WTC11 (cell line): ENCODE measurements around the gene CPAMD8. TPM values are rescaled to one million over a fixed set of nuclear protein-coding genes. Genes with fewer than 3 reads are reported as not detected.

Source experiments
- ATAC-seq: fragments of 200-7000 bp; cut with Tn5 transposase; 2 replicates; pipeline ENCODE4 v1.10.0; 2021; ENCODE audit warnings: mild to moderate bottlenecking, moderate library complexity
- CTCF ChIA-PET: fragments of 300-600 bp; sonication (Branson Sonifier 250); formaldehyde crosslinking; loops from one replicate; lab custom pipeline; 2021; ENCODE audit warnings: antibody characterized with exemption; lab: Charles Lee
- POLR2A ChIA-PET: fragments of 350-600 bp; sonication (Branson Sonifier 250); formaldehyde crosslinking; loops from one replicate; lab custom pipeline; 2021; ENCODE audit warnings: antibody characterized with exemption; lab: Charles Lee
- DNase-seq: peaks from one replicate; pipeline ENCODE4 v3.0.0; 2021; ENCODE audit warnings: low spot score
- H3K27ac Mint-ChIP-seq: 2 replicates; pipeline ENCODE4 v1.8.0; 2021; ENCODE audit warnings: mixed read lengths
- H3K27me3 Mint-ChIP-seq: 2 replicates; pipeline ENCODE4 v1.8.0; 2021; ENCODE audit warnings: low read depth, mild to moderate bottlenecking, moderate library complexity, mixed read lengths
- H3K36me3 Mint-ChIP-seq: 2 replicates; pipeline ENCODE4 v1.8.0; 2021; ENCODE audit warnings: mixed read lengths
- H3K4me1 Mint-ChIP-seq: 2 replicates; pipeline ENCODE4 v1.8.0; 2022; ENCODE audit warnings: mixed read lengths
- H3K4me3 Mint-ChIP-seq: 2 replicates; pipeline ENCODE4 v1.8.0; 2021; ENCODE audit warnings: mild to moderate bottlenecking, moderate library complexity, mixed read lengths
- H3K9me3 Mint-ChIP-seq: 2 replicates; pipeline ENCODE4 v1.8.0; 2021; ENCODE audit warnings: mixed read lengths
- ELF4 ChIP-seq: sonication (generic); formaldehyde crosslinking; IDR thresholded peaks from 2 replicates; pipeline ENCODE4 v1.8.1; 2022; ENCODE audit warnings: low read depth, mild to moderate bottlenecking, moderate library complexity, missing genetic modification reagents
- FOXJ3 ChIP-seq: sonication (generic); formaldehyde crosslinking; IDR thresholded peaks from 2 replicates; pipeline ENCODE4 v1.9.0; 2021; ENCODE audit warnings: missing genetic modification reagents, mild to moderate bottlenecking, borderline replicate concordance
- FOXK1 ChIP-seq: sonication (generic); formaldehyde crosslinking; IDR thresholded peaks from 2 replicates; pipeline ENCODE4 v1.8.0; 2022; ENCODE audit warnings: mild to moderate bottlenecking, moderate library complexity, missing genetic modification reagents
- GABPB1 ChIP-seq: sonication (generic); formaldehyde crosslinking; IDR thresholded peaks from 2 replicates; pipeline ENCODE4 v1.8.1; 2023; ENCODE audit warnings: mild to moderate bottlenecking, missing genetic modification reagents
- GRHL2 ChIP-seq: fragments of 250-450 bp; sonication (Bioruptor Pico); IDR thresholded peaks from 2 replicates; pipeline ENCODE4 v1.8.0; 2022; ENCODE audit warnings: mild to moderate bottlenecking, moderate library complexity; ENCODE audit not compliant: insufficient replicate concordance, severe bottlenecking
- GTF2I ChIP-seq: fragments of 250-450 bp; sonication (Bioruptor Pico); conservative IDR thresholded peaks from 2 replicates; pipeline ENCODE4 v1.4.0; 2021; ENCODE audit warnings: mild to moderate bottlenecking
- HMGA2 ChIP-seq: fragments of 250-450 bp; sonication (Bioruptor Pico); IDR thresholded peaks from 2 replicates; pipeline ENCODE4 v1.4.0; 2021; ENCODE audit warnings: mild to moderate bottlenecking, moderate library complexity
- JUN ChIP-seq: sonication (generic); formaldehyde crosslinking; IDR thresholded peaks from 2 replicates; pipeline ENCODE4 v1.8.0; 2023; ENCODE audit warnings: mild to moderate bottlenecking, missing genetic modification reagents
- KAT7 ChIP-seq: sonication (generic); formaldehyde crosslinking; IDR thresholded peaks from 2 replicates; pipeline ENCODE4 v1.8.1; 2023; ENCODE audit warnings: missing genetic modification reagents, mild to moderate bottlenecking, borderline replicate concordance
- MXD4 ChIP-seq: fragments of 250-450 bp; sonication (Bioruptor Pico); IDR thresholded peaks from 2 replicates; pipeline ENCODE4 v1.8.0; 2021; ENCODE audit warnings: mild to moderate bottlenecking, moderate library complexity, borderline replicate concordance
- MYBL2 ChIP-seq: sonication (generic); formaldehyde crosslinking; IDR thresholded peaks from 2 replicates; pipeline ENCODE4 v1.8.1; 2023; ENCODE audit warnings: mild to moderate bottlenecking, moderate library complexity, missing genetic modification reagents
- NFYB ChIP-seq: sonication (generic); formaldehyde crosslinking; conservative IDR thresholded peaks from 2 replicates; pipeline ENCODE4 v1.8.0; 2022; ENCODE audit warnings: low read depth, missing genetic modification reagents
- NR1H2 ChIP-seq: sonication (generic); formaldehyde crosslinking; IDR thresholded peaks from 2 replicates; pipeline ENCODE4 v1.9.0; 2021; ENCODE audit warnings: mild to moderate bottlenecking, moderate library complexity, missing genetic modification reagents
- NR3C1 ChIP-seq: sonication (generic); formaldehyde crosslinking; conservative IDR thresholded peaks from 2 replicates; pipeline ENCODE4 v1.8.1; 2023; ENCODE audit warnings: low read depth, mild to moderate bottlenecking, missing genetic modification reagents
- PREB ChIP-seq: sonication (generic); formaldehyde crosslinking; IDR thresholded peaks from 2 replicates; pipeline ENCODE4 v1.8.1; 2022; ENCODE audit warnings: mild to moderate bottlenecking, missing genetic modification reagents, moderate library complexity, borderline replicate concordance
- RORB ChIP-seq: fragments of 250-450 bp; sonication (Bioruptor Pico); IDR thresholded peaks from 2 replicates; pipeline ENCODE4 v1.9.0; 2021; ENCODE audit warnings: mild to moderate bottlenecking
- STAT6 ChIP-seq: sonication (generic); formaldehyde crosslinking; conservative IDR thresholded peaks from 2 replicates; pipeline ENCODE4 v1.8.1; 2023; ENCODE audit warnings: mild to moderate bottlenecking, low read depth, missing genetic modification reagents, moderate library complexity
- TEAD4 ChIP-seq: sonication (generic); formaldehyde crosslinking; IDR thresholded peaks from 2 replicates; pipeline ENCODE4 v1.8.0; 2022; ENCODE audit warnings: mild to moderate bottlenecking, missing genetic modification reagents
- ZNF281 ChIP-seq: sonication (generic); formaldehyde crosslinking; IDR thresholded peaks from 2 replicates; pipeline ENCODE4 v1.8.0; 2023; ENCODE audit warnings: mild to moderate bottlenecking, missing genetic modification reagents
- ZNF423 ChIP-seq: fragments of 250-450 bp; sonication (Bioruptor Pico); IDR thresholded peaks from 2 replicates; pipeline ENCODE4 v2.1.2; 2022; ENCODE audit warnings: mild to moderate bottlenecking, moderate library complexity
- total RNA-seq: library from RNA; stranded (reverse); gene quantifications from 3 replicates; pipeline ENCODE4 v1.2.3, GENCODE V29; 2021
- TF ChIP-seq, protein P1 (sequence below): sonication (generic); formaldehyde crosslinking; IDR thresholded peaks from 2 replicates; pipeline ENCODE4 v1.8.0; 2022; ENCODE audit warnings: mild to moderate bottlenecking, missing genetic modification reagents
- TF ChIP-seq, protein P2 (sequence below): sonication (generic); formaldehyde crosslinking; IDR thresholded peaks from 2 replicates; pipeline ENCODE4 v1.8.1; 2023; ENCODE audit warnings: mild to moderate bottlenecking, missing genetic modification reagents

Gene CPAMD8
- total RNA-seq, 1 experiment from 2014 or later: 6.9 TPM

GRCh38 chr19:16887353-16888265 lies 139.0 kb downstream of the CPAMD8 start (continued):
- no peak for TF ChIP-seq FOXK1 (CRISPR knock-in tag)

- ChIA-PET CTCF (interaction anchor here (0.7 to 1.2 kb wide), 2 partner anchors 26 to 172 kb away, joined by 3 to 5 read pairs; no protein-coding TSS in a partner anchor), POLR2A (no interaction called here)
- Mint-ChIP-seq H3K4me1 (no peaks in the 10 kb centered on the region), H3K4me3 (no peak overlapping the region), H3K36me3 (peaks cover 16% of the 10 kb centered on the region), H3K27ac (no peak overlapping the region), H3K27me3 (peaks cover 7% of the 10 kb centered on the region), H3K9me3 (peaks cover 15% of the 10 kb centered on the region)
- no peak for DNase-seq
- no peak for ATAC-seq
- no peak for TF ChIP-seq GRHL2 (CRISPR knock-in tag)
- TF ChIP-seq TEAD4 (CRISPR knock-in tag): no peak
- no peak for TF ChIP-seq JUN (CRISPR knock-in tag)
- TF ChIP-seq GTF2I (CRISPR knock-in tag): no peak
- TF ChIP-seq FOXJ3 (CRISPR knock-in tag): no peak
- TF ChIP-seq ZNF423 (CRISPR knock-in tag): no peak
- peak; percentile 97 for TF ChIP-seq GABPB1 (CRISPR knock-in tag)
- TF ChIP-seq, protein P1, sequence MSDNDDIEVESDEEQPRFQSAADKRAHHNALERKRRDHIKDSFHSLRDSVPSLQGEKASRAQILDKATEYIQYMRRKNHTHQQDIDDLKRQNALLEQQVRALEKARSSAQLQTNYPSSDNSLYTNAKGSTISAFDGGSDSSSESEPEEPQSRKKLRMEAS (CRISPR knock-in tag): no peak
- no peak for TF ChIP-seq NFYB (CRISPR knock-in tag)
These were observed 140.2 kb downstream of the CPAMD8 start for GRCh38 chr19:16886305-16886880.

GRCh38 chr19:16885166-16885565 lies 141.4 kb downstream of the CPAMD8 start:
- H3K4me1 Mint-ChIP-seq: no peaks in the 10 kb centered on the region
- ChIA-PET POLR2A (no interaction called here), CTCF (interaction anchor here (0.6 kb wide), 1 partner anchor 163 kb away, joined by 4 read pairs; no protein-coding TSS in a partner anchor)
- H3K36me3 Mint-ChIP-seq: peaks cover 27% of the 10 kb centered on the region
- peaks cover 24% of the 10 kb centered on the region for H3K9me3 Mint-ChIP-seq
- H3K27me3 Mint-ChIP-seq: peaks cover 7% of the 10 kb centered on the region
- no peak for TF ChIP-seq HMGA2 (CRISPR knock-in tag)
- TF ChIP-seq NR3C1 (CRISPR knock-in tag): no peak
- TF ChIP-seq RORB (CRISPR knock-in tag): no peak
- TF ChIP-seq FOXK1 (CRISPR knock-in tag): no peak
- DNase-seq (no peak), ATAC-seq (no peak)
- H3K27ac Mint-ChIP-seq: no peak overlapping the region
- H3K4me3 Mint-ChIP-seq: no peak overlapping the region

GRCh38 chr19:16883522-16883921 lies 143.1 kb downstream of the CPAMD8 start:
- no peak for ATAC-seq
- no peak overlapping the region for H3K4me3 Mint-ChIP-seq
- POLR2A ChIA-PET: no interaction called here
- TF ChIP-seq ZNF281 (no peak), NR1H2 (no peak), KAT7 (CRISPR knock-in tag) (no peak), PREB (CRISPR knock-in tag) (no peak), STAT6 (no peak), MXD4 (CRISPR knock-in tag) (no peak), MYBL2 (CRISPR knock-in tag) (no peak), ELF4 (CRISPR knock-in tag) (no peak)
- TF ChIP-seq, protein P2, sequence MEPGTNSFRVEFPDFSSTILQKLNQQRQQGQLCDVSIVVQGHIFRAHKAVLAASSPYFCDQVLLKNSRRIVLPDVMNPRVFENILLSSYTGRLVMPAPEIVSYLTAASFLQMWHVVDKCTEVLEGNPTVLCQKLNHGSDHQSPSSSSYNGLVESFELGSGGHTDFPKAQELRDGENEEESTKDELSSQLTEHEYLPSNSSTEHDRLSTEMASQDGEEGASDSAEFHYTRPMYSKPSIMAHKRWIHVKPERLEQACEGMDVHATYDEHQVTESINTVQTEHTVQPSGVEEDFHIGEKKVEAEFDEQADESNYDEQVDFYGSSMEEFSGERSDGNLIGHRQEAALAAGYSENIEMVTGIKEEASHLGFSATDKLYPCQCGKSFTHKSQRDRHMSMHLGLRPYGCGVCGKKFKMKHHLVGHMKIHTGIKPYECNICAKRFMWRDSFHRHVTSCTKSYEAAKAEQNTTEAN (CRISPR knock-in tag): no peak

More at GRCh38 chr19:16883522-16883921, 143.1 kb downstream of the CPAMD8 start:
- peaks cover 25% of the 10 kb centered on the region for H3K9me3 Mint-ChIP-seq
- peaks cover 36% of the 10 kb centered on the region for H3K36me3 Mint-ChIP-seq
- DNase-seq: no peak
- no peaks in the 10 kb centered on the region for H3K4me1 Mint-ChIP-seq
- CTCF ChIA-PET: no interaction called here
- H3K27ac Mint-ChIP-seq: no peak overlapping the region
- H3K27me3 Mint-ChIP-seq: peaks cover 7% of the 10 kb centered on the region
